IMR-90 (cell line): ENCODE results near the gene ARHGAP21. TPM values are rescaled to one million over a fixed set of nuclear protein-coding genes. Genes with fewer than 3 reads are reported as not detected.

ENCODE experiments used
- ATAC-seq: fragments of 200-7000 bp; cut with Tn5 transposase; 2 replicates; pipeline ENCODE4 v1.9.1; 2020; ENCODE audit warnings: low read depth, mild to moderate bottlenecking, moderate library complexity
- BruUV-seq: library from RNA; stranded (reverse); fragments of 400-500 nt; replicated peaks from 2 replicates; lab custom pipeline; 2021; lab: Mats Ljungman, UMichigan
- CTCF ChIA-PET: fragments of 300-600 bp; formaldehyde crosslinking; extraction: SDS; loops from one replicate; lab custom pipeline; 2021; ENCODE audit warnings: antibody characterized with exemption; lab: Yijun Ruan, JAX
- POLR2A ChIA-PET: fragments of 300-600 bp; sonication (Branson Sonifier 250); formaldehyde crosslinking; loops from one replicate; lab custom pipeline; 2022; ENCODE audit warnings: antibody characterized with exemption; ENCODE audit not compliant: unreplicated experiment; lab: Charles Lee
- DNase-seq: peaks from one replicate; pipeline ENCODE4 v3.0.0; 2013
- H2AFZ ChIP-seq: replicated peaks from 2 replicates; pipeline ENCODE3; 2013; ENCODE audit warnings: low read length, mild to moderate bottlenecking; ENCODE audit not compliant: poor library complexity
- H2AK5ac ChIP-seq: 2 replicates; pipeline ENCODE4 v1.6.1; 2013; ENCODE audit warnings: low read depth, low read length, inconsistent platforms
- H2AK9ac ChIP-seq: replicated peaks from 2 replicates; pipeline ENCODE3; 2013; ENCODE audit warnings: mild to moderate bottlenecking, low read depth, low read length, moderate library complexity; ENCODE audit not compliant: poor library complexity
- H2BK120ac ChIP-seq: 2 replicates; pipeline ENCODE4 v1.6.1; 2013; ENCODE audit warnings: low read depth, low read length, inconsistent platforms
- H2BK15ac ChIP-seq: 3 replicates; pipeline ENCODE4 v1.6.1; 2013; ENCODE audit warnings: low read depth, low read length, inconsistent platforms
- H2BK20ac ChIP-seq: 2 replicates; pipeline ENCODE4 v1.6.1; 2013; ENCODE audit warnings: low read depth, mild to moderate bottlenecking, inconsistent platforms, low read length, moderate library complexity
- H2BK5ac ChIP-seq: 2 replicates; pipeline ENCODE4 v1.6.1; 2013; ENCODE audit warnings: mild to moderate bottlenecking, low read depth, low read length, inconsistent platforms; ENCODE audit not compliant: poor library complexity, severe bottlenecking
- H3K14ac ChIP-seq: replicated peaks from 2 replicates; pipeline ENCODE4 v1.6.1; 2013; ENCODE audit warnings: low read depth, low read length, inconsistent platforms
- H3K18ac ChIP-seq: 2 replicates; pipeline ENCODE4 v1.6.1; 2013; ENCODE audit warnings: low read depth, low read length, control low read depth
- H3K23ac ChIP-seq: 2 replicates; pipeline ENCODE4 v1.6.1; 2013; ENCODE audit warnings: low read depth, low read length, inconsistent platforms
- H3K27ac ChIP-seq: 2 replicates; pipeline ENCODE4 v1.5.1; 2013; ENCODE audit warnings: mild to moderate bottlenecking, control low read depth, low read length; ENCODE audit not compliant: insufficient read depth
- H3K27me3 ChIP-seq: 2 replicates; pipeline ENCODE4 v1.6.1; 2013; ENCODE audit warnings: low read length; ENCODE audit not compliant: control insufficient read depth, insufficient read depth
- H3K36me3 ChIP-seq: 2 replicates; pipeline ENCODE4 v1.6.1; 2013; ENCODE audit warnings: low read length, mixed read lengths; ENCODE audit not compliant: control insufficient read depth, insufficient read depth
- H3K4ac ChIP-seq: 2 replicates; pipeline ENCODE4 v1.6.1; 2013; ENCODE audit warnings: low read depth, low read length, inconsistent platforms
- H3K4me1 ChIP-seq: 2 replicates; pipeline ENCODE4 v1.6.1; 2013; ENCODE audit warnings: low read length, mixed read lengths; ENCODE audit not compliant: control insufficient read depth, insufficient read depth
- H3K4me2 ChIP-seq: 2 replicates; pipeline ENCODE4 v1.6.1; 2013; ENCODE audit warnings: low read depth, mild to moderate bottlenecking, control low read depth, low read length, moderate library complexity
- H3K4me3 ChIP-seq: 2 replicates; pipeline ENCODE4 v1.5.1; 2013; ENCODE audit warnings: low read depth, mild to moderate bottlenecking, control low read depth, low read length, moderate library complexity; ENCODE audit not compliant: insufficient read depth
- H3K56ac ChIP-seq: 2 replicates; pipeline ENCODE4 v1.6.1; 2013; ENCODE audit warnings: low read length, inconsistent platforms; ENCODE audit not compliant: insufficient read depth; ENCODE audit errors: extremely low read depth
- H3K79me1 ChIP-seq, 2 experiments: 2 replicates each; pipeline ENCODE4 v1.6.1; 2013; ENCODE audit warnings: low read length in 2 of 2, inconsistent platforms in 1 of 2, low read depth in 1 of 2
- H3K9ac ChIP-seq: 2 replicates; pipeline ENCODE4 v1.6.1; 2013; ENCODE audit warnings: low read depth, low read length, control low read depth
- H3K9me1 ChIP-seq: 2 replicates; pipeline ENCODE4 v1.6.1; 2013; ENCODE audit warnings: low read length, inconsistent platforms; ENCODE audit not compliant: insufficient read depth
- H3K9me3 ChIP-seq: 2 replicates; pipeline ENCODE4 v1.6.1; 2013; ENCODE audit warnings: low read length; ENCODE audit not compliant: control insufficient read depth, insufficient read depth
- H4K20me1 ChIP-seq: 2 replicates; pipeline ENCODE4 v1.6.1; 2013; ENCODE audit warnings: low read length, inconsistent platforms; ENCODE audit not compliant: insufficient read depth
- H4K5ac ChIP-seq: 2 replicates; pipeline ENCODE4 v1.6.1; 2013; ENCODE audit warnings: mild to moderate bottlenecking, low read depth, low read length, control low read depth
- H4K8ac ChIP-seq, 2 experiments: 2 replicates each; pipeline ENCODE4 v1.6.1; 2013; ENCODE audit warnings: low read depth in 2 of 2, low read length in 2 of 2, control low read depth in 1 of 2, inconsistent platforms in 1 of 2
- H4K91ac ChIP-seq: 2 replicates; pipeline ENCODE4 v1.6.1; 2013; ENCODE audit warnings: low read depth, low read length, inconsistent platforms; ENCODE audit not compliant: insufficient read depth
- CHD1 ChIP-seq: IDR thresholded peaks from 2 replicates; pipeline ENCODE4 v1.6.1; 2012; ENCODE audit warnings: low read depth, low read length, improper control_type of control experiment
- RAD21 ChIP-seq: IDR thresholded peaks from 2 replicates; pipeline ENCODE4 v1.6.1; 2012; ENCODE audit warnings: low read length, improper control_type of control experiment
- SMC3 ChIP-seq: fragments of 150-350 bp; IDR thresholded peaks from 2 replicates; pipeline ENCODE4 v1.6.1; 2016; ENCODE audit warnings: low read depth, mild to moderate bottlenecking, antibody characterized with exemption, low read length, moderate library complexity
- WGBS, 2 experiments: methylation state at CpG; one replicate each; pipeline versions ENCODE4 v1.1.5 to v1.1.7; 2013; ENCODE audit warnings: missing lambda C conversion rate in 2 of 2; ENCODE audit not compliant: insufficient read length in 1 of 2; ENCODE audit errors: extremely low coverage in 2 of 2; 5-methylcytosine and 5-hydroxymethylcytosine counted together
- dilution Hi-C: fragments of 300-500 bp; cut with HindIII; formaldehyde crosslinking; loops from one replicate; pipeline ENCODE4 v1.14.3; 2018; ENCODE audit warnings: low sequenced_read_pairs; ENCODE audit not compliant: unreplicated experiment
- in situ Hi-C: fragments of 300-500 bp; cut with MboI; formaldehyde crosslinking; loops from 3 replicates; pipeline ENCODE4 v1.14.3; 2019; ENCODE audit warnings: low sequenced_read_pairs, inconsistent platforms, mixed read lengths
- intact Hi-C: fragments of 100-400 bp; cut with micrococcal nuclease; formaldehyde crosslinking; loops from 2 replicates; pipeline ENCODE4 v1.10.0; 2022
- polyA plus RNA-seq, 3 experiments: library from polyadenylated mRNA; depleted of rRNA; stranded (reverse); fragments of >200 nt; gene quantifications; 2 replicates each; pipeline ENCODE4 v1.2.3, GENCODE V29; 2012; ENCODE audit warnings: low replicate concordance in 1 of 3
- total RNA-seq: library from RNA; depleted of rRNA; stranded (reverse); fragments of >200 nt; gene quantifications from 2 replicates; pipeline ENCODE4 v1.2.3, GENCODE V29; 2012
- TF ChIP-seq, protein P1 (sequence below): conservative IDR thresholded peaks from 2 replicates; pipeline ENCODE4 v1.5.1; 2012; ENCODE audit warnings: mild to moderate bottlenecking, low read depth, low read length, improper control_type of control experiment

Gene ARHGAP21
- total and polyA plus RNA-seq, 2 of the 4 experiments (the other 2 are of a cell fraction) = 43.3 to 94.3 TPM

DNA sequence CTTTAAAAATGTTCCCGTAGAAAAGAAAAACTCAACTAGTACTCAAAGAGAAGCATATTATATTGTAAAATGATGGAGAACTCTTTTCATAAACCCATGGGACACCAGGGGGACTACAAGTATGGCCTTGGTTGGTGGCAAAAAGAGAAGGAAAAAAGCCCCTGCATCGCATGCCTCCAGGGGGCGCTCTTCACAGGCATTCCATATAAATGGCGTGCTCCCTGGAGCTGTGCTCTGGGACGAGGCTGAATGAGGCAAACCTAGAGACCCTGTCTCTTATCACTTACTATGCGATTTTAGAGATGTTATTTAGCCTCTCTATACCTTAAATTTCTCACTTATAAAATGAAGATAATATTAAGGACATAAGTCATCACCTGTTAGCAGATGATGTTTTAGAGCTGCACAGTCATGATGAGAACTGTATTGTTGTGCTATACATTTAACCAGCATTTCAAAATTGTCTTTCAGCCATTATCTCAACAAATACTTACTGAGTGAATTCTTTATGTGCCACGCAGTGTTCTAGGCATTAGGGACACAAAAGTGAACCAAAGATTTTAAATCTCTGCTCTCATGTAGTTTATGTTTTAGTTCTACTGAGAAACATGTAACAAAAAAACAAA lies 105.8 kb downstream of the ARHGAP21 start:
- Histone ChIP-seq H2AFZ (no peak overlapping the region), H3K4me1 (peaks cover 4% of the 10 kb centered on the region; the same call in 1 of the 2 replicates), H3K14ac (no peak overlapping the region), H4K20me1 (peaks cover 7% of the 10 kb centered on the region; the same call in 1 of the 2 replicates), H2AK9ac (no peak overlapping the region), H3K9me3 (no peaks in the 10 kb centered on the region), H2AK5ac (no peak overlapping the region), H3K9me1 (peaks cover 2% of the 10 kb centered on the region; the same call in 1 of the 2 replicates), H4K5ac (no peak overlapping the region), H3K4me2 (no peak overlapping the region), H2BK20ac (no peak overlapping the region), H3K4ac (no peak overlapping the region), H3K9ac (no peak overlapping the region), H3K23ac (no peak overlapping the region), H3K27ac (no peak overlapping the region), H4K8ac (no peak overlapping the region), H3K56ac (no peak overlapping the region), H3K18ac (no peak overlapping the region), H3K36me3 (peaks cover 16% of the 10 kb centered on the region), H3K27me3 (no peaks in the 10 kb centered on the region), H4K91ac (no peak overlapping the region), H3K4me3 (no peak overlapping the region), H3K79me1 (peaks cover 18 to 40% of the 10 kb centered on the region in 2 experiments), H2BK120ac (no peak overlapping the region), H2BK5ac (no peak overlapping the region), H2BK15ac (no peak overlapping the region)
- ATAC-seq (no peak; the same call in 1 of the 2 replicates), DNase-seq (peak; percentile 31)
- in situ Hi-C loops (no loop called here), dilution Hi-C loops (no loop called here), intact Hi-C loops (loop anchor here (1.0 kb wide), 1 partner anchor 463 kb away; no protein-coding TSS in a partner anchor)
- WGBS, 2 experiments = no CpG with 5 or more reads among the region's 7 CpGs
- no TSS peak for BruUV-seq
- TF ChIP-seq RAD21 = peak; percentile 60
- peak; percentile 57 for TF ChIP-seq SMC3
- TF ChIP-seq, protein P1, sequence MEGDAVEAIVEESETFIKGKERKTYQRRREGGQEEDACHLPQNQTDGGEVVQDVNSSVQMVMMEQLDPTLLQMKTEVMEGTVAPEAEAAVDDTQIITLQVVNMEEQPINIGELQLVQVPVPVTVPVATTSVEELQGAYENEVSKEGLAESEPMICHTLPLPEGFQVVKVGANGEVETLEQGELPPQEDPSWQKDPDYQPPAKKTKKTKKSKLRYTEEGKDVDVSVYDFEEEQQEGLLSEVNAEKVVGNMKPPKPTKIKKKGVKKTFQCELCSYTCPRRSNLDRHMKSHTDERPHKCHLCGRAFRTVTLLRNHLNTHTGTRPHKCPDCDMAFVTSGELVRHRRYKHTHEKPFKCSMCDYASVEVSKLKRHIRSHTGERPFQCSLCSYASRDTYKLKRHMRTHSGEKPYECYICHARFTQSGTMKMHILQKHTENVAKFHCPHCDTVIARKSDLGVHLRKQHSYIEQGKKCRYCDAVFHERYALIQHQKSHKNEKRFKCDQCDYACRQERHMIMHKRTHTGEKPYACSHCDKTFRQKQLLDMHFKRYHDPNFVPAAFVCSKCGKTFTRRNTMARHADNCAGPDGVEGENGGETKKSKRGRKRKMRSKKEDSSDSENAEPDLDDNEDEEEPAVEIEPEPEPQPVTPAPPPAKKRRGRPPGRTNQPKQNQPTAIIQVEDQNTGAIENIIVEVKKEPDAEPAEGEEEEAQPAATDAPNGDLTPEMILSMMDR = peak; percentile 70
- no peak for TF ChIP-seq CHD1
- ChIA-PET CTCF (interaction anchor here (0.6 to 4.7 kb wide), 21 partner anchors 9 to 501 kb away, joined by 3 to 17 read pairs (median 3); no protein-coding TSS in a partner anchor), POLR2A (no interaction called here)
